Measurements from ENCODE around the gene DDX23. TPM values are rescaled to one million over a fixed set of nuclear protein-coding genes. Genes with fewer than 3 reads are reported as not detected.

DDX23 gene
- total RNA-seq, 1 donor: 64.3 TPM

GRCh38 chr12:48789858-48790326 is 62.1 kb downstream of the DDX23 start:
- peak overlapping the region; percentile 88 for H3K4me3 ChIP-seq (ENCODE audit: low read depth, low read length)

GRCh38 chr12:48788854-48789775 is 62.8 kb downstream of the DDX23 start, which contains the start of gene ADCY6:
Gene ADCY6, minus strand, starts transcription at chr12:48789089. Its CDS starts 5,655 bp downstream, at chr12:48783434.
- TF ChIP-seq CTCF (IDR thresholded peaks at IDR 0.05; ENCODE audit: insufficient read depth, low read depth, low read length): no peak
- DNase-seq (ENCODE audit: low read depth): peak; percentile 79
- H3K4me3 ChIP-seq (ENCODE audit: low read depth, low read length): peak within 1 kb of the TSS; percentile 88

More at GRCh38 chr12:48789858-48790326, 62.1 kb downstream of the DDX23 start:
- no peak for DNase-seq (ENCODE audit: low read depth)
- TF ChIP-seq CTCF (IDR thresholded peaks at IDR 0.05; ENCODE audit: insufficient read depth, low read depth, low read length): no peak

- no peak for DNase-seq (ENCODE audit: low read depth)
- peak overlapping the region; percentile 88 for H3K4me3 ChIP-seq (ENCODE audit: low read depth, low read length)
- TF ChIP-seq CTCF (IDR thresholded peaks at IDR 0.05; ENCODE audit: insufficient read depth, low read depth, low read length): no peak
Observed at GRCh38 chr12:48788524-48788853, 63.5 kb downstream of the DDX23 start.

- no peak for DNase-seq (ENCODE audit: low read depth)
- TF ChIP-seq CTCF (IDR thresholded peaks at IDR 0.05; ENCODE audit: insufficient read depth, low read depth, low read length): no peak
- H3K4me3 ChIP-seq (ENCODE audit: low read depth, low read length): peak overlapping the region; percentile 88
Observed at GRCh38 chr12:48787791-48788523, 64.0 kb downstream of the DDX23 start.

GRCh38 chr12:48786591-48787544 is 65.1 kb downstream of the DDX23 start:
- no peak for TF ChIP-seq CTCF (IDR thresholded peaks at IDR 0.05; ENCODE audit: insufficient read depth, low read depth, low read length)
- peak overlapping the region; percentile 88 for H3K4me3 ChIP-seq (ENCODE audit: low read depth, low read length)
- DNase-seq (ENCODE audit: low read depth): no peak

- TF ChIP-seq CTCF (IDR thresholded peaks at IDR 0.05; ENCODE audit: insufficient read depth, low read depth, low read length): no peak
- no peak overlapping the region for H3K4me3 ChIP-seq (ENCODE audit: low read depth, low read length)
- no peak for DNase-seq (ENCODE audit: low read depth)
Observed at GRCh38 chr12:48783432-48783831, 68.5 kb downstream of the DDX23 start.

All from fibroblast of villous mesenchyme (primary cell).